Neural crest cell (in vitro differentiated cells): ENCODE measurements around the gene ZNF423. TPM values are rescaled to one million over a fixed set of nuclear protein-coding genes. Genes with fewer than 3 reads are reported as not detected.

ENCODE experiments used
- DNase-seq: peaks from one replicate; pipeline ENCODE4 v3.0.0; 2021; ENCODE audit warnings: low read depth, mixed read lengths, low spot score
- H3K27ac Mint-ChIP-seq: one replicate; pipeline ENCODE4 v1.8.0; 2021; ENCODE audit warnings: mild to moderate bottlenecking, mixed read lengths; ENCODE audit not compliant: unreplicated experiment
- H3K27me3 Mint-ChIP-seq: 2 replicates; pipeline ENCODE4 v1.8.0; 2021; ENCODE audit warnings: low read depth, mild to moderate bottlenecking, mixed read lengths
- H3K36me3 Mint-ChIP-seq: 2 replicates; pipeline ENCODE4 v1.8.0; 2021; ENCODE audit warnings: low read depth, mild to moderate bottlenecking, mixed read lengths
- H3K4me1 Mint-ChIP-seq: 2 replicates; pipeline ENCODE4 v1.8.0; 2021; ENCODE audit warnings: mixed read lengths
- H3K4me3 Mint-ChIP-seq: one replicate; pipeline ENCODE4 v1.8.0; 2021; ENCODE audit warnings: mild to moderate bottlenecking, mixed read lengths
- H3K9me3 Mint-ChIP-seq: 2 replicates; pipeline ENCODE4 v1.8.0; 2021; ENCODE audit warnings: mixed read lengths
- CTCF ChIP-seq: fragments of 200-600 bp; sonication (generic); conservative IDR thresholded peaks from 2 replicates; pipeline ENCODE4 v1.5.0; 2021; ENCODE audit warnings: antibody characterized with exemption, mild to moderate bottlenecking
- total RNA-seq: library from RNA; stranded (reverse); gene quantifications from 2 replicates; pipeline ENCODE4 v1.2.1, GENCODE V29; 2021

Gene ZNF423
- total RNA-seq, 1 donor from 2014 or later = 55.4 TPM

- Mint-ChIP-seq H3K4me3 (peak overlapping the region; percentile 16), H3K4me1 (peaks cover 56% of the 10 kb centered on the region), H3K36me3 (peaks cover 9% of the 10 kb centered on the region), H3K27me3 (no peaks in the 10 kb centered on the region), H3K9me3 (no peaks in the 10 kb centered on the region), H3K27ac (peak overlapping the region; percentile 12)
- no peak for DNase-seq
- TF ChIP-seq CTCF = no peak
These were observed 28.0 kb downstream of the ZNF423 start for GRCh38 chr16:49827805-49828438.

DNA sequence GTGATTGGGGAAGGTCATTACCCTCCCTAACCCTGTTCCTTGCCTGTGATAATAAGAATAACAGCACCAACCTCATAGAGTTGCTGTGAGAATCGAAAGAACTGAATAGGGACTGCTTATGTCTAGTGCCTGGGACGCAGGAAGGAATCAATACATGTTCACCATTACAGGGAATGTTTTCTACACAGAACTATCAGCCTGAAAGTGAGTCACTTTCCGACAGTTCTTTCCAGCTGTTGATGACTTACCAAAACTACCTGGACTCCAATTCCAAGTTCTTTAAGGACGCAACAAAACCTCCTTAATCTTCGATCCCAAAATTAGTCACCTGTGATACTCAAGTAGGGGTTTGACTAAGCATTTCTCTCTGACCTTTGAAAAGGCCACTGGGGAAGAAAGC lies 29.4 kb downstream of the ZNF423 start:
- no peak for TF ChIP-seq CTCF
- Mint-ChIP-seq H3K27ac (no peak overlapping the region), H3K4me3 (no peak overlapping the region), H3K9me3 (no peaks in the 10 kb centered on the region), H3K4me1 (peaks cover 58% of the 10 kb centered on the region), H3K36me3 (peaks cover 9% of the 10 kb centered on the region), H3K27me3 (no peaks in the 10 kb centered on the region)
- no peak for DNase-seq

GRCh38 chr16:49825041-49825440 lies 30.9 kb downstream of the ZNF423 start:
- no peaks in the 10 kb centered on the region for H3K27me3 Mint-ChIP-seq
- no peaks in the 10 kb centered on the region for H3K9me3 Mint-ChIP-seq
- no peak for TF ChIP-seq CTCF
- peaks cover 3% of the 10 kb centered on the region for H3K36me3 Mint-ChIP-seq
- no peak overlapping the region for H3K4me3 Mint-ChIP-seq
- DNase-seq = no peak
- H3K4me1 Mint-ChIP-seq = peaks cover 62% of the 10 kb centered on the region
- H3K27ac Mint-ChIP-seq = no peak overlapping the region

- no peak for DNase-seq
- Mint-ChIP-seq H3K9me3 (no peaks in the 10 kb centered on the region), H3K36me3 (no peaks in the 10 kb centered on the region), H3K4me3 (no peak overlapping the region), H3K27ac (no peak overlapping the region), H3K27me3 (no peaks in the 10 kb centered on the region), H3K4me1 (peaks cover 57% of the 10 kb centered on the region)
- no peak for TF ChIP-seq CTCF
These were observed 31.3 kb downstream of the ZNF423 start for GRCh38 chr16:49824593-49824992.

DNA sequence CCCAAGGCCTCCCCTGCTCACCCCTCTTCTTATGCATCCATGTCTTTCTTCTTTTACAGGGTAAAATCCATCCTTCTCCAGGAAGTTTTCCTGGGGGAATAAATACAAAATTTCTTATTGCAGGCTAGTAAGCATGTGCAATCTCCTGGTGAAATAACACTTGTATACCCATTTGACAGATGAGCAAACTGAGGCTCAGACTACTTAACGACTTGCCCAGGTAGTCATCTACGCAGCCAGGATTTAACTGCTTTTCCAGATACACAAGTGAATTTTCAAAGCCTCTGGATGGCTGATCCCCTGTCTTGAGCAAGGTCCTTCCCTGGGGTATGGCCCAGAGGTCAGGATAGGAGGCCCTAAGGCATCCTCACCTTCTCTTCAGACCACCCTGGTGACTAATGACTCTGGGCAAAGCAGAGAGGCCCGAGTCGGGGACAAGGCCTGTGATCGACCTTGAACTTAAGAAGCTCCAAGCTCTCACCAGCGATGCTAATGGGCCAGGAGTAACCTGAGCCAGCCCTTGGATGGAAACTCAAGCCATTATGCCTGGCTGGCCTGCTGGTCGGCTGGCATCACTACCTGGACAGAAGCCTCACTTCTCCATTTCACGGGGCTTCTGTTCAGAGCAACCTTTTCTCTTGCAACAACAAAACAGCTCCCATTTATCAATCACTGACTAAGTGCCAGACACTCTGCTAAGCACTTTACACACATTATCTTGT lies 33.1 kb downstream of the ZNF423 start:
- no peak for DNase-seq
- Mint-ChIP-seq H3K27me3 (no peaks in the 10 kb centered on the region), H3K4me3 (no peak overlapping the region), H3K36me3 (peaks cover under 1% of the 10 kb centered on the region), H3K4me1 (peaks cover 40% of the 10 kb centered on the region), H3K27ac (peak overlapping the region; percentile 29), H3K9me3 (no peaks in the 10 kb centered on the region)
- TF ChIP-seq CTCF = no peak
